ENCODE measurements around the gene GRIK4.

GRIK4 gene

GRCh38 chr11:120651836-120652235 is 140.3 kb downstream of the GRIK4 start:
- DNase-seq, result no peak
- Mint-ChIP-seq H3K27ac (no peak overlapping the region), H3K9me3 (no peaks in the 10 kb centered on the region), H3K4me1 (ENCODE audit: low read depth in 2 of 2) (peaks cover 5 to 6% of the 10 kb centered on the region in 2 donors), H3K36me3 (ENCODE audit: insufficient read depth) (no peaks in the 10 kb centered on the region), H3K4me3 (no peak overlapping the region), H3K27me3 (peaks cover 25 to 59% of the 10 kb centered on the region in 2 donors)
- ATAC-seq (replicated peaks), result no peak

GRCh38 chr11:120652705-120653335 is 141.3 kb downstream of the GRIK4 start:
- peaks cover 5 to 6% of the 10 kb centered on the region in 2 donors for H3K4me1 Mint-ChIP-seq (ENCODE audit: low read depth in 2 of 2)
- H3K4me3 Mint-ChIP-seq, result no peak overlapping the region
- H3K36me3 Mint-ChIP-seq (ENCODE audit: insufficient read depth), result no peaks in the 10 kb centered on the region
- ATAC-seq (replicated peaks) (no peak), DNase-seq (no peak)
- no peak overlapping the region for H3K27ac Mint-ChIP-seq
- peaks cover 25 to 57% of the 10 kb centered on the region in 2 donors for H3K27me3 Mint-ChIP-seq
- no peaks in the 10 kb centered on the region for H3K9me3 Mint-ChIP-seq

DNA sequence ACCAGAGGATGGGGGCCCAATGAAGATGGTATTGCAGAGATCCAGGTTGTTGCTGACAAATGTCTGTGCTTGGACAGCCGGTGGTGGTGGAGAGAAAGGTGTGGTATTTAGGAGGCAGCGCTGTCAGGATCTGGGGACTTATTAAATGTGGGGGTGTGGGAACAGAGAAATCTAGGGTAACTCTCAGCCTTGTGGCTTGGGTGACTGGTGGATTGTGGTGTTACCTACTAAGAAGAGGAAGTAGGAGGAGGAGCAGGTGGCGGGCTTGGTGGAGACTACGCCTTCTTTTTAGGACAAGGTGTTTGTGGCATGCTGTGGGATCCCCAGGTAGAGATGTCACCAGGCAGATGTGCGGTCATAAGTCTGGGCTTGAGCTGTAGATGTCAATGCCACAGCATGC is 144.0 kb downstream of the GRIK4 start:
- Mint-ChIP-seq H3K27me3 (peaks cover 11 to 45% of the 10 kb centered on the region in 2 donors), H3K9me3 (no peaks in the 10 kb centered on the region), H3K36me3 (ENCODE audit: insufficient read depth) (no peaks in the 10 kb centered on the region), H3K4me1 (ENCODE audit: low read depth in 2 of 2) (peaks cover 5 to 6% of the 10 kb centered on the region in 2 donors), H3K27ac (no peak overlapping the region), H3K4me3 (no peak overlapping the region)
- DNase-seq (no peak), ATAC-seq (replicated peaks) (no peak)

DNA sequence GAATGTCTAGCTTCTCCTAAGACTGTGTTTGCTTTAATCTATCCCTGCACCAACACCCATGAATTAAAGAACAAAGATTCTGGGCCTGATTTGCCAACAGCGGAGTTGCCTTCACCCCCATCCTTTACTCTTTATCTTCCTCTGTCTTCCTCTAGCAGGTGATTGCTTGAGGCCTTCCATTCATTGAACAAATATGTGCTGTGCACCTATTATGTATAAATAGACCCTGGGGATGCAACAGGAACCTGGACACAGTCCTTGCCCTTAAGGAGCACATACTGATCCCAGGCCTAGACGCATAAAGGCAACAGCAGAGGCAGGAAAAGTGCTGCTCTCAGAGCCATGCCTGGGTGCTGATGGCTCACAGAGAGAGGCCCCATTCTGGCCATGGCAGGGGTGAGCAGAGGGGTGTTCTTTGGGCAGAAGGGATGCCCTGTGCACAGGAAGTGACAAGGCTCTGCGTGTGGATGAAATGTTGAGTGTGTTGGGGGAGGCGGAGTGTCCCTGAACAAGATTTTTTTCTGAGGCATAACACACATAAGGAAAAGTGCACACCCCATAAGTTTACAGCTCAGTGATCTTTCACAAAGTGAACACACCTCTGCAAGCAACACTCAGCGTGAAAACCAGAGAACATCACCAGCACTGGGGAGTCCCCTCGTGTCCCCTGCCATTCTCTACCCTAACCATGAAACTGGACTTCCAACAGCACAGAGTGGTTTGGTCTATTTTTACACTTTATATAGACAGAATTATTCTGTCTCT is 145.9 kb downstream of the GRIK4 start:
- ATAC-seq (replicated peaks) (no peak), DNase-seq (no peak)
- Mint-ChIP-seq H3K9me3 (no peaks in the 10 kb centered on the region), H3K27ac (no peak overlapping the region), H3K4me3 (no peak overlapping the region), H3K27me3 (peaks cover 6 to 51% of the 10 kb centered on the region in 2 donors), H3K36me3 (ENCODE audit: insufficient read depth) (no peaks in the 10 kb centered on the region), H3K4me1 (ENCODE audit: low read depth in 2 of 2) (peaks cover 5 to 6% of the 10 kb centered on the region in 2 donors)

- no peaks in the 10 kb centered on the region for H3K36me3 Mint-ChIP-seq (ENCODE audit: insufficient read depth)
- no peak for ATAC-seq (replicated peaks)
- no peaks in the 10 kb centered on the region for H3K9me3 Mint-ChIP-seq
- peaks cover 6 to 53% of the 10 kb centered on the region in 2 donors for H3K27me3 Mint-ChIP-seq
- H3K27ac Mint-ChIP-seq, result no peak overlapping the region
- H3K4me3 Mint-ChIP-seq, result no peak overlapping the region
- H3K4me1 Mint-ChIP-seq (ENCODE audit: low read depth in 2 of 2), result peaks cover 5 to 6% of the 10 kb centered on the region in 2 donors
- no peak for DNase-seq
These were observed 146.5 kb downstream of the GRIK4 start for GRCh38 chr11:120658071-120658423.

DNA sequence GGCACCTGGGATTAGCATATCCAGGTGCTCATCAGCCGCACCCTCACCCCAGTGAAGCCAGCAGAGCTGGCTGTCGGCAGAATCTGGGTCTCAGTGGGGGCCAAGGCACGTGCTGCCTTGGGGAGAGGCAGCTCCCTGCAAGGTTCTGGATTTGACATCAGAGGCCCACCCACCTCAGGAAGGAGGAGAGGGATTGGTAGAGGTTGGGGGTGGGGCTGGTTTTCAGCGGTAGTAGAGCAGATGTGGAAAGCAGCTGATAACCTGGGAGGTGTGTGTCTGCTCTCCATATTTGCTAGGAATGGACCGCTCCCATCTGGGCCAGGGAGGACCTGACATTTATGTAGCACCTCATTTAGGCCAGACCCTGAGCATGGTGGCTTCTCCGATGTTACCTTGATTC is 147.5 kb downstream of the GRIK4 start:
- H3K27ac Mint-ChIP-seq, result no peak overlapping the region
- no peak for ATAC-seq (replicated peaks)

DNA sequence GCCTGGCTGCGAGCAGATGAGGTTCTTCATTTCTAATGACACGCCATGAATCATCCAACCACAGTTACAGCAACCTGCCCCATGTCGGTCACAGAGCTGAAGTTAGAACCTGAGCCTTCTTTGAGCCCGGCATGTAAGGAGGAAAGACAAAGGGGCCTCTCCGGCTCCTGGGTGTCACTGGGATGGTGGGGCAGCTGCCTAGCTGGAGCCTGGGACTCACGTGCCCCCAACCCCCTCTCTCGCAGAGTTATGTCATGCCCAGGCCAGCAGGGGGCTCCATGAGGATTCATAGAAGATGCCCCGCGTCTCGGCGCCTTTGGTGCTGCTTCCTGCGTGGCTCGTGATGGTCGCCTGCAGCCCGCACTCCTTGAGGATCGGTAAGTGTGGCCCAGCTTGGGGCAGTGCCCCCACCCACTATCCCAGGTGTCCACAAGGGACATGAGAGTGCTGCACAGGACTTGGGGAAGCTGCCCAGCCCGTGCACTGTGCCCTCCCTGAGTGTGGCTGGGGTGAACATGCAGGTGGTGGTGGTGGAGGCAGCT is 148.5 kb downstream of the GRIK4 start:
- Mint-ChIP-seq H3K36me3 (ENCODE audit: insufficient read depth) (no peaks in the 10 kb centered on the region), H3K27me3 (peaks cover 19 to 57% of the 10 kb centered on the region in 2 donors), H3K9me3 (no peaks in the 10 kb centered on the region), H3K4me1 (ENCODE audit: low read depth in 2 of 2) (peaks cover 5% of the 10 kb centered on the region in 2 donors), H3K27ac (no peak overlapping the region), H3K4me3 (no peak overlapping the region)
- ATAC-seq (replicated peaks) (no peak), DNase-seq (peak in 1 of 3 experiments; percentile 27)

More for the DNA sequence above, 147.5 kb downstream of the GRIK4 start:
- Mint-ChIP-seq H3K4me1 (ENCODE audit: low read depth in 2 of 2) (peaks cover 5 to 6% of the 10 kb centered on the region in 2 donors), H3K27me3 (peaks cover 13 to 63% of the 10 kb centered on the region in 2 donors), H3K9me3 (no peaks in the 10 kb centered on the region), H3K4me3 (no peak overlapping the region), H3K36me3 (ENCODE audit: insufficient read depth) (no peaks in the 10 kb centered on the region)
- no peak for DNase-seq

- H3K4me1 Mint-ChIP-seq (ENCODE audit: low read depth in 2 of 2), result no peaks in the 10 kb centered on the region
- no peak overlapping the region for H3K27ac Mint-ChIP-seq
- no peaks in the 10 kb centered on the region for H3K36me3 Mint-ChIP-seq (ENCODE audit: insufficient read depth)
- ATAC-seq (replicated peaks) (no peak), DNase-seq (no peak)
- H3K27me3 Mint-ChIP-seq, result peaks cover 28 to 58% of the 10 kb centered on the region in 2 donors
- no peaks in the 10 kb centered on the region for H3K9me3 Mint-ChIP-seq
- no peak overlapping the region for H3K4me3 Mint-ChIP-seq
These were observed 150.6 kb downstream of the GRIK4 start for GRCh38 chr11:120662071-120662676.

- Mint-ChIP-seq H3K4me3 (no peak overlapping the region), H3K27ac (no peak overlapping the region), H3K4me1 (ENCODE audit: low read depth in 2 of 2) (no peaks in the 10 kb centered on the region), H3K36me3 (ENCODE audit: insufficient read depth) (no peaks in the 10 kb centered on the region), H3K9me3 (no peaks in the 10 kb centered on the region), H3K27me3 (peaks cover 28 to 58% of the 10 kb centered on the region in 2 donors)
- DNase-seq (no peak), ATAC-seq (replicated peaks) (no peak)
These were observed 151.6 kb downstream of the GRIK4 start for GRCh38 chr11:120663142-120663541.

DNA sequence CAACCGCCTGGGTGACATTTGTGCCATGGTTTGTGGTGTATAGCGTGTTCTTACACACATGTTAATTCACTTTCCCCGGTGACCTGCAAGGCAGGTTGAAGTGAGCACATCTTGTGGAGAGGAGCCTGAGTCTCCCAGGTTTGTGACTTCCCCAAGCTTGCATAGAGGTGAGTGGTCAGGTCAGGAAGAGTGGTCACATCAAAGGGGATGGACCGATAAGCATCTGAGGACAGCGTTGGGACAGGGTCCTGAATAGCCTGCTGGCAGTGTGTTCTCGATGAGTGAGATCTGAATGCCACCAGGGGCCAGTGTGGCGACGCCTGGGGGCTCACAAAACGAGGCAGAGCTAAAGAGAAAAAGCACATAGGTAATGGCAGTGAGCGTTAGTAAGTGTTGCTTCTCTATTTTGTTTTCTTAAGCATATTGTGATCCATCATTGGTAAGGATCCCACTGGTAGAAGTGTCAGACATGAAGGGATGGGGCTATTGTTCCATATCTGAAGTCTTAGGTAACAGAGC is 154.6 kb downstream of the GRIK4 start:
- Mint-ChIP-seq H3K9me3 (no peaks in the 10 kb centered on the region), H3K27ac (no peak overlapping the region), H3K4me1 (ENCODE audit: low read depth in 2 of 2) (no peaks in the 10 kb centered on the region), H3K27me3 (peaks cover 28 to 37% of the 10 kb centered on the region in 2 donors), H3K4me3 (no peak overlapping the region), H3K36me3 (ENCODE audit: insufficient read depth) (no peaks in the 10 kb centered on the region)
- DNase-seq (no peak), ATAC-seq (replicated peaks) (no peak)

- no peak overlapping the region for H3K27ac Mint-ChIP-seq
- no peak for DNase-seq
- no peaks in the 10 kb centered on the region for H3K36me3 Mint-ChIP-seq (ENCODE audit: insufficient read depth)
- H3K4me1 Mint-ChIP-seq (ENCODE audit: low read depth in 2 of 2), result no peaks in the 10 kb centered on the region
- no peak for ATAC-seq (replicated peaks)
- H3K27me3 Mint-ChIP-seq, result peaks cover 28% of the 10 kb centered on the region in 2 donors
- H3K4me3 Mint-ChIP-seq, result no peak overlapping the region
- H3K9me3 Mint-ChIP-seq, result no peaks in the 10 kb centered on the region
These were observed 155.7 kb downstream of the GRIK4 start for GRCh38 chr11:120667281-120667680.

DNA sequence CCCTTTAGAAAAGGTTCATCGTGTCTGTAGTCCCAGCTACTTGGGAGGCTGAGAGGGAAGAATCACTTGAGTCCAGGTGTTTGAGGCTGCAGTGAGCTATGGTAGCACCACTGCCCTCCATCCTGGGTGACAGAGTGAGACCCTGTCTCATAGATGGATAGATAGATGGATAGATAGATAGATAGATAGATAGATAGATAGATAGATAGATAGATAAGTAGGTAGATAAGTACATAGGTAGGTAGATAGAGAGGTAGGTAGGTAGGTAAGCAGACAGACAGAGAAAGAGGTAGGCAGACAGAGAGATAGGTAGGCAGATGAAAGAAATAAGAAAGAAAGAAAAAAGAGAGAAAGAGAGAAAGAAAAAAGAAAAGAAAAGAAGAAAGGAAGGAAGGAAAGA is 156.4 kb downstream of the GRIK4 start:
- Mint-ChIP-seq H3K27me3 (peaks cover 26 to 33% of the 10 kb centered on the region in 2 donors), H3K9me3 (no peaks in the 10 kb centered on the region), H3K4me1 (ENCODE audit: low read depth in 2 of 2) (no peaks in the 10 kb centered on the region), H3K27ac (no peak overlapping the region), H3K36me3 (ENCODE audit: insufficient read depth) (no peaks in the 10 kb centered on the region), H3K4me3 (no peak overlapping the region)
- no peak for ATAC-seq (replicated peaks)
- DNase-seq, result no peak

DNA sequence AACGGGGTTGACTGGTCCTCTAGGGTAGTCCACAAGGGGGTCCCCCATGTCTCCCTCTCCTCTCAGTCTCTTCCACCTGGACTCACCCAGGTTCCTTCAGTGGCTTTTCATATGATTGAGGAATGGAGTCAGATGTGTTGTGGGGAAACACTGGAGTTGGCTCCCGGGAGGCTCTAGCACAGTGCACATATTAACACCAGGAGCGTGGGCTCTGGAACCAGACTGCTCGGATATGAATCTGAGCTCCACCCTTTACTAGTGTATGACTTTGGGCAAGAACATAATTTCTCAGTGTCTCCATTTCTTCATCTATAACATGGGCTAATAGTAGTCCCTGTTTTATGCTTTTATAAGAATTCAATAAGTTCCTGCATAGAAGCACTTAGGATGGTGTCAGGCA is 157.0 kb downstream of the GRIK4 start:
- H3K4me3 Mint-ChIP-seq, result no peak overlapping the region
- ATAC-seq (replicated peaks), result no peak
- no peak overlapping the region for H3K27ac Mint-ChIP-seq
- peaks cover 26 to 35% of the 10 kb centered on the region in 2 donors for H3K27me3 Mint-ChIP-seq
- H3K4me1 Mint-ChIP-seq (ENCODE audit: low read depth in 2 of 2), result no peaks in the 10 kb centered on the region
- no peak for DNase-seq
- no peaks in the 10 kb centered on the region for H3K9me3 Mint-ChIP-seq
- H3K36me3 Mint-ChIP-seq (ENCODE audit: insufficient read depth), result no peaks in the 10 kb centered on the region
